Stimulated activated naive B cell treated with anti-CD40 and anti-IgM and Interleukin-4, amounts not matched to agents 10 μg/mL and 1 μg/mL and 100 μg/mL, for 72 hours (primary cell): ENCODE measurements around the gene EXT2.

Experiments used
- ATAC-seq, 2 donors: fragments of 150-1000 bp; cut with Tn5 transposase; replicated peaks; 2 replicates each; pipeline ENCODE4 v1.10.0; 2021; ENCODE audit warnings: moderate library complexity in 1 of 2
- DNase-seq: peaks from one replicate; pipeline ENCODE4 v3.0.0; 2021
- H3K27ac Mint-ChIP-seq: one replicate; pipeline ENCODE4 v1.8.0; 2022; ENCODE audit warnings: mild to moderate bottlenecking, mixed read lengths
- H3K27me3 Mint-ChIP-seq, 2 donors: one replicate each; pipeline ENCODE4 v1.8.0; 2022; ENCODE audit warnings: mixed read lengths in 2 of 2
- H3K36me3 Mint-ChIP-seq, 2 donors: one replicate each; pipeline ENCODE4 v1.8.0; 2022; ENCODE audit warnings: mixed read lengths in 2 of 2, mild to moderate bottlenecking in 1 of 2
- H3K4me1 Mint-ChIP-seq, 2 donors: one replicate each; pipeline ENCODE4 v1.8.0; 2022; ENCODE audit warnings: mixed read lengths in 2 of 2, mild to moderate bottlenecking in 1 of 2
- H3K4me3 Mint-ChIP-seq, 2 donors: one replicate each; pipeline ENCODE4 v1.8.0; 2022; ENCODE audit warnings: mild to moderate bottlenecking in 2 of 2, mixed read lengths in 2 of 2, moderate library complexity in 1 of 2
- H3K9me3 Mint-ChIP-seq, 2 donors: one replicate each; pipeline ENCODE4 v1.8.0; 2022; ENCODE audit warnings: mixed read lengths in 2 of 2, mild to moderate bottlenecking in 1 of 2

EXT2 gene

GRCh38 chr11:44250421-44250820, 154.9 kb downstream of the EXT2 start:
- DNase-seq = no peak
- H3K9me3 Mint-ChIP-seq = peaks cover 18 to 22% of the 10 kb centered on the region in 2 donors
- no peaks in the 10 kb centered on the region for H3K27me3 Mint-ChIP-seq
- H3K4me1 Mint-ChIP-seq = no peaks in the 10 kb centered on the region
- H3K4me3 Mint-ChIP-seq = no peak overlapping the region
- no peak for ATAC-seq
- peaks cover 42 to 54% of the 10 kb centered on the region in 2 donors for H3K36me3 Mint-ChIP-seq
- H3K27ac Mint-ChIP-seq = no peak overlapping the region

GRCh38 chr11:44252999-44253602, 157.6 kb downstream of the EXT2 start:
- ATAC-seq (no peak), DNase-seq (no peak)
- Mint-ChIP-seq H3K36me3 (peaks cover 36 to 49% of the 10 kb centered on the region in 2 donors), H3K4me3 (no peak overlapping the region), H3K27me3 (no peaks in the 10 kb centered on the region), H3K4me1 (peaks cover 0 to 4% of the 10 kb centered on the region in 2 donors), H3K27ac (no peak overlapping the region), H3K9me3 (peaks cover 18 to 22% of the 10 kb centered on the region in 2 donors)

GRCh38 chr11:44255406-44256071, 160.1 kb downstream of the EXT2 start:
- Mint-ChIP-seq H3K4me1 (peaks cover 0 to 4% of the 10 kb centered on the region in 2 donors), H3K27me3 (no peaks in the 10 kb centered on the region), H3K9me3 (peaks cover 18 to 22% of the 10 kb centered on the region in 2 donors), H3K27ac (no peak overlapping the region), H3K4me3 (no peak overlapping the region), H3K36me3 (peaks cover 23 to 30% of the 10 kb centered on the region in 2 donors)
- DNase-seq (no peak), ATAC-seq (no peak)

- H3K27ac Mint-ChIP-seq = no peak overlapping the region
- no peak for ATAC-seq
Measured at GRCh38 chr11:44256673-44257291, 161.3 kb downstream of the EXT2 start.

GRCh38 chr11:44257338-44258189, 162.1 kb downstream of the EXT2 start:
- Mint-ChIP-seq H3K27ac (no peak overlapping the region), H3K36me3 (peaks cover 4 to 10% of the 10 kb centered on the region in 2 donors), H3K9me3 (peaks cover 4 to 6% of the 10 kb centered on the region in 2 donors), H3K4me3 (no peak overlapping the region), H3K27me3 (no peaks in the 10 kb centered on the region), H3K4me1 (peaks cover 0 to 4% of the 10 kb centered on the region in 2 donors)
- DNase-seq (no peak), ATAC-seq (no peak)

More at GRCh38 chr11:44256673-44257291, 161.3 kb downstream of the EXT2 start:
- DNase-seq = no peak
- H3K4me1 Mint-ChIP-seq = peaks cover 0 to 4% of the 10 kb centered on the region in 2 donors
- H3K9me3 Mint-ChIP-seq = peaks cover 12 to 14% of the 10 kb centered on the region in 2 donors
- H3K36me3 Mint-ChIP-seq = peaks cover 11 to 18% of the 10 kb centered on the region in 2 donors
- no peak overlapping the region for H3K4me3 Mint-ChIP-seq
- no peaks in the 10 kb centered on the region for H3K27me3 Mint-ChIP-seq

- peaks cover 0 to under 1% of the 10 kb centered on the region in 2 donors for H3K9me3 Mint-ChIP-seq
Measured at GRCh38 chr11:44258190-44258489, 162.7 kb downstream of the EXT2 start.

GRCh38 chr11:44258839-44259420, 163.5 kb downstream of the EXT2 start:
- Mint-ChIP-seq H3K27me3 (peaks cover 0 to 6% of the 10 kb centered on the region in 2 donors), H3K9me3 (no peaks in the 10 kb centered on the region), H3K4me3 (no peak overlapping the region)

More at GRCh38 chr11:44258190-44258489, 162.7 kb downstream of the EXT2 start:
- peaks cover 0 to 2% of the 10 kb centered on the region in 2 donors for H3K27me3 Mint-ChIP-seq
- no peak overlapping the region for H3K4me3 Mint-ChIP-seq
- no peak overlapping the region for H3K27ac Mint-ChIP-seq
- no peak for DNase-seq
- ATAC-seq = no peak
- peaks cover 0 to 4% of the 10 kb centered on the region in 2 donors for H3K36me3 Mint-ChIP-seq
- peaks cover 0 to 4% of the 10 kb centered on the region in 2 donors for H3K4me1 Mint-ChIP-seq

GRCh38 chr11:44260081-44260480, 164.6 kb downstream of the EXT2 start:
- H3K27ac Mint-ChIP-seq = no peak overlapping the region
- no peak for ATAC-seq
- H3K36me3 Mint-ChIP-seq = peaks cover 0 to 3% of the 10 kb centered on the region in 2 donors
- no peak overlapping the region for H3K4me3 Mint-ChIP-seq
- peaks cover 0 to 4% of the 10 kb centered on the region in 2 donors for H3K4me1 Mint-ChIP-seq
- H3K27me3 Mint-ChIP-seq = peaks cover 0 to 6% of the 10 kb centered on the region in 2 donors
- no peaks in the 10 kb centered on the region for H3K9me3 Mint-ChIP-seq
- no peak for DNase-seq

More at GRCh38 chr11:44258839-44259420, 163.5 kb downstream of the EXT2 start:
- Mint-ChIP-seq H3K36me3 (peaks cover 0 to 3% of the 10 kb centered on the region in 2 donors), H3K27ac (peak overlapping the region; percentile 14), H3K4me1 (peaks cover 0 to 4% of the 10 kb centered on the region in 2 donors)
- DNase-seq (no peak), ATAC-seq (no peak)

GRCh38 chr11:44261800-44262591, 166.5 kb downstream of the EXT2 start:
- H3K27me3 Mint-ChIP-seq = peaks cover 0 to 11% of the 10 kb centered on the region in 2 donors
- no peak for ATAC-seq
- H3K27ac Mint-ChIP-seq = no peak overlapping the region
- H3K36me3 Mint-ChIP-seq = peaks cover 0 to 3% of the 10 kb centered on the region in 2 donors
- H3K9me3 Mint-ChIP-seq = no peaks in the 10 kb centered on the region
- no peak overlapping the region for H3K4me3 Mint-ChIP-seq
- H3K4me1 Mint-ChIP-seq = peaks cover 0 to 4% of the 10 kb centered on the region in 2 donors
- no peak for DNase-seq

GRCh38 chr11:44263738-44264437, 168.4 kb downstream of the EXT2 start:
- Mint-ChIP-seq H3K27ac (no peak overlapping the region), H3K4me1 (no peaks in the 10 kb centered on the region), H3K9me3 (no peaks in the 10 kb centered on the region), H3K4me3 (no peak overlapping the region), H3K27me3 (peaks cover 0 to 11% of the 10 kb centered on the region in 2 donors), H3K36me3 (no peaks in the 10 kb centered on the region)
- ATAC-seq (no peak), DNase-seq (no peak)

GRCh38 chr11:44264438-44264749, 168.9 kb downstream of the EXT2 start:
- DNase-seq (no peak), ATAC-seq (no peak)
- Mint-ChIP-seq H3K27ac (no peak overlapping the region), H3K4me3 (no peak overlapping the region), H3K36me3 (no peaks in the 10 kb centered on the region), H3K27me3 (peaks cover 0 to 11% of the 10 kb centered on the region in 2 donors), H3K9me3 (no peaks in the 10 kb centered on the region), H3K4me1 (no peaks in the 10 kb centered on the region)

- Mint-ChIP-seq H3K9me3 (no peaks in the 10 kb centered on the region), H3K36me3 (no peaks in the 10 kb centered on the region), H3K4me1 (no peaks in the 10 kb centered on the region), H3K27me3 (peaks cover 0 to 11% of the 10 kb centered on the region in 2 donors), H3K27ac (no peak overlapping the region), H3K4me3 (no peak overlapping the region)
- DNase-seq = no peak
- ATAC-seq = no peak
Measured at GRCh38 chr11:44264761-44265160, 169.3 kb downstream of the EXT2 start.
